ENCODE measurements around the gene INSC.

GRCh38 chr11:15157181-15157580 is 42.5 kb downstream of the INSC start:
- TF ChIP-seq RAD21 (IDR thresholded peaks at IDR 0.05; ENCODE audit: low read length) (no peak), MXI1 (IDR thresholded peaks at IDR 0.05; ENCODE audit: borderline replicate concordance, low read depth, low read length) (no peak), POLR2A (IDR thresholded peaks at IDR 0.05; ENCODE audit: low read depth, low read length) (no peak), CHD1 (IDR thresholded peaks at IDR 0.05; ENCODE audit: low read depth, low read length) (no peak), RCOR1 (IDR thresholded peaks at IDR 0.05; ENCODE audit: insufficient replicate concordance, low read length) (no peak), BHLHE40 (IDR thresholded peaks at IDR 0.05; ENCODE audit: low read depth, low read length) (no peak), MAFK (IDR thresholded peaks at IDR 0.05; ENCODE audit: low read depth, low read length) (no peak), FOS (IDR thresholded peaks at IDR 0.05; ENCODE audit: low read depth, low read length) (peak; percentile 59)
- TF ChIP-seq, protein P1, sequence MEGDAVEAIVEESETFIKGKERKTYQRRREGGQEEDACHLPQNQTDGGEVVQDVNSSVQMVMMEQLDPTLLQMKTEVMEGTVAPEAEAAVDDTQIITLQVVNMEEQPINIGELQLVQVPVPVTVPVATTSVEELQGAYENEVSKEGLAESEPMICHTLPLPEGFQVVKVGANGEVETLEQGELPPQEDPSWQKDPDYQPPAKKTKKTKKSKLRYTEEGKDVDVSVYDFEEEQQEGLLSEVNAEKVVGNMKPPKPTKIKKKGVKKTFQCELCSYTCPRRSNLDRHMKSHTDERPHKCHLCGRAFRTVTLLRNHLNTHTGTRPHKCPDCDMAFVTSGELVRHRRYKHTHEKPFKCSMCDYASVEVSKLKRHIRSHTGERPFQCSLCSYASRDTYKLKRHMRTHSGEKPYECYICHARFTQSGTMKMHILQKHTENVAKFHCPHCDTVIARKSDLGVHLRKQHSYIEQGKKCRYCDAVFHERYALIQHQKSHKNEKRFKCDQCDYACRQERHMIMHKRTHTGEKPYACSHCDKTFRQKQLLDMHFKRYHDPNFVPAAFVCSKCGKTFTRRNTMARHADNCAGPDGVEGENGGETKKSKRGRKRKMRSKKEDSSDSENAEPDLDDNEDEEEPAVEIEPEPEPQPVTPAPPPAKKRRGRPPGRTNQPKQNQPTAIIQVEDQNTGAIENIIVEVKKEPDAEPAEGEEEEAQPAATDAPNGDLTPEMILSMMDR (conservative IDR thresholded peaks at IDR 0.05; ENCODE audit: low read depth, low read length), result no peak
